Central memory CD4-positive, alpha-beta T cell (primary cell): ENCODE data around the gene CHRNA3.

ENCODE experiments used
- DNase-seq: peaks from one replicate; pipeline ENCODE4 v3.0.0; 2022

CHRNA3 gene

GRCh38 chr15:78635346-78635745 is 14.6 kb upstream of the CHRNA3 start:
- DNase-seq = no peak

- no peak for DNase-seq
These were observed 13.7 kb upstream of the CHRNA3 start for GRCh38 chr15:78634210-78635145.

- DNase-seq = no peak
These were observed 12.6 kb upstream of the CHRNA3 start for GRCh38 chr15:78633348-78633747.

GRCh38 chr15:78630886-78631633 is 10.3 kb upstream of the CHRNA3 start:
- DNase-seq = no peak

- no peak for DNase-seq
These were observed 8.9 kb upstream of the CHRNA3 start for GRCh38 chr15:78629716-78630065.

GRCh38 chr15:78629031-78629715 is 8.4 kb upstream of the CHRNA3 start:
- no peak for DNase-seq

GRCh38 chr15:78628227-78628626 is 7.4 kb upstream of the CHRNA3 start:
- DNase-seq = no peak

- no peak for DNase-seq
These were observed 6.6 kb upstream of the CHRNA3 start for GRCh38 chr15:78627348-78627747.

GRCh38 chr15:78626381-78626995 is 5.7 kb upstream of the CHRNA3 start:
- DNase-seq = no peak

- DNase-seq = no peak
These were observed 4.9 kb upstream of the CHRNA3 start for GRCh38 chr15:78625606-78626280.

- DNase-seq = no peak
These were observed 4.1 kb upstream of the CHRNA3 start for GRCh38 chr15:78624651-78625590.

GRCh38 chr15:78623786-78624497 is 3.1 kb upstream of the CHRNA3 start:
- no peak for DNase-seq

- DNase-seq = no peak
These were observed 1.1 kb upstream of the CHRNA3 start for GRCh38 chr15:78621810-78622402.

- DNase-seq = no peak
These were observed 722 bp downstream of the CHRNA3 start for GRCh38 chr15:78620021-78620526.

GRCh38 chr15:78619022-78619950 is 1.5 kb downstream of the CHRNA3 start:
- DNase-seq = no peak

GRCh38 chr15:78618490-78618934 is 2.3 kb downstream of the CHRNA3 start:
- peak; percentile 50 for DNase-seq

GRCh38 chr15:78618064-78618463 is 2.7 kb downstream of the CHRNA3 start:
- DNase-seq = no peak

GRCh38 chr15:78617516-78617915 is 3.3 kb downstream of the CHRNA3 start:
- DNase-seq = no peak

GRCh38 chr15:78617076-78617475 is 3.7 kb downstream of the CHRNA3 start:
- no peak for DNase-seq
